Heart left ventricle (tissue), 16 donors: ENCODE measurements around the gene SATB2. TPM values are rescaled to one million over a fixed set of nuclear protein-coding genes. Genes with fewer than 3 reads are reported as not detected.

ENCODE experiments used
- ATAC-seq, 4 donors: fragments of 200-7000 bp; cut with Tn5 transposase; one replicate each; pipeline ENCODE4 v1.9.1; 2020 to 2022; ENCODE audit warnings: moderate library complexity in 4 of 4, mild to moderate bottlenecking in 3 of 4, moderate number of reproducible peaks in 1 of 4
- DNase-seq, 5 donors: peaks; one replicate each; pipeline ENCODE4 v3.0.0-alpha.2; 2020
- H3K27ac ChIP-seq, 12 donors: fragments of 200-600 bp; sonication (generic) in 4 of 12; one replicate each; pipeline versions ENCODE4 v1.5.0 to v1.8.0; 2016 to 2022; ENCODE audit warnings: mild to moderate bottlenecking in 2 of 12
- H3K27me3 ChIP-seq, 9 donors: fragments of 200-600 bp; sonication (generic) in 2 of 9; one replicate each; pipeline versions ENCODE4 v1.5.1 to v1.8.0; 2016 to 2022; ENCODE audit warnings: mild to moderate bottlenecking in 3 of 9
- H3K36me3 ChIP-seq, 9 donors: fragments of 200-600 bp; sonication (generic) in 2 of 9; one replicate each; pipeline versions ENCODE4 v1.5.0 to v1.8.0; 2018 to 2022; ENCODE audit warnings: mild to moderate bottlenecking in 2 of 9
- H3K4me1 ChIP-seq, 12 donors: fragments of 200-600 bp; sonication (generic) in 4 of 12; one replicate each; pipeline versions ENCODE4 v1.5.0 to v1.8.0; 2016 to 2022; ENCODE audit warnings: mild to moderate bottlenecking in 3 of 12
- H3K4me3 ChIP-seq, 12 donors: fragments of 200-600 bp; sonication (generic) in 4 of 12; one replicate each; pipeline versions ENCODE4 v1.5.0 to v1.8.0; 2017 to 2022; ENCODE audit warnings: mild to moderate bottlenecking in 9 of 12, moderate library complexity in 4 of 12
- H3K9me3 ChIP-seq, 12 donors: fragments of 200-600 bp; sonication (generic) in 4 of 12; one replicate each; pipeline versions ENCODE4 v1.5.0 to v1.8.0; 2016 to 2022; ENCODE audit warnings: mild to moderate bottlenecking in 1 of 12
- CTCF ChIP-seq, 12 donors: fragments of 200-600 bp; sonication (generic) in 4 of 12; IDR thresholded peaks; one replicate each; pipeline versions ENCODE4 v1.5.0 to v1.8.0; 2018 to 2022; ENCODE audit warnings: antibody characterized with exemption in 12 of 12, mild to moderate bottlenecking in 5 of 12
- POLR2A ChIP-seq, 2 donors: fragments of 450-650 bp; IDR thresholded peaks; one replicate each; pipeline ENCODE4 v1.6.1; 2017; ENCODE audit warnings: antibody characterized with exemption in 2 of 2, mild to moderate bottlenecking in 2 of 2, moderate library complexity in 2 of 2
- WGBS, 4 donors: extraction: QIAGEN DNeasy Blood & Tissue Kit in 2 of 4; methylation state at CpG; one replicate each; pipeline versions ENCODE4 v1.1.5 to v1.1.7; 2013 to 2018; 5-methylcytosine and 5-hydroxymethylcytosine counted together
- intact Hi-C, 10 donors: fragments of 100-400 bp; cut with DNase I; formaldehyde crosslinking; loops; one replicate each; pipeline versions ENCODE4 v1.11.1 to v1.14.2; 2022
- polyA plus RNA-seq, 2 donors: library from polyadenylated mRNA; stranded (reverse); fragments of 200-250 nt; gene quantifications; one replicate each; pipeline ENCODE4 v1.2.3, GENCODE V29; 2013
- total RNA-seq, 9 donors: library from RNA; depleted of rRNA in 2 of 9; stranded (reverse); fragments of >200 nt in 2 of 9; fragmentation: NEBNext Ultra II Directional in 3 of 9; extraction: Animal tissue kit (Norgen Biotek cat#: 25700) in 3 of 9; gene quantifications; one replicate each; pipeline versions ENCODE4 v1.1.0 to v1.2.4, GENCODE V29; 2016 to 2023
- donor health status: ischemic (EF 13 %, LVEDD 7.1; RV severe dilation, severe dysfunction).
- donor health status: healthy with polysubstance abuse.
- donor health status: DM: no; HTN: yes; CAD: no.
- donor health status: DM: no; HTN: no; CAD: no.
- donor health status: ischemic (EF 25% LVEDD 6.9; RV normal size, moderate dysfunction).
- donor health status: ischemic (EF 25% LVEDD 5.7; RV mildly dilated, moderate dysfunction).
- donor health status: healthy.
- donor health status: DM: yes; HTN: yes; CAD: no.
- donor health status: ischemic (EF 35%, LVEDD 5.7; RV mildly dilated, moderate dysfunction).
- donor health status: nonischemic (EF 11% LVEDD 7.7; RV severe dilation, severe dysfunction).
- donor health status: DM: yes; HTN: yes; CAD: no.
- donor health status: PGD.
- donor health status: ischemic (EF 29% LVEDD 5.4; RV normal size, mild dysfunction).
- donor health status: nonischemic (EF 23%, LVEDD 6.1; RV moderate dilation, normal function).

SATB2 gene
- total and polyA plus RNA-seq, 11 donors = 0.38 to 3.3 (median 1.2) TPM

GRCh38 chr2:199470672-199471442 lies 13.1 kb upstream of the SATB2 start:
- TF ChIP-seq POLR2A (IDR thresholded peaks at IDR 0.05) (no peak), CTCF (IDR thresholded peaks at IDR 0.05) (no peak)
- peak in 1 of 4 donors; percentile 17 for ATAC-seq
- H3K27ac ChIP-seq = no peak overlapping the region
- no peaks in the 10 kb centered on the region for H3K9me3 ChIP-seq
- no peaks in the 10 kb centered on the region for H3K36me3 ChIP-seq
- 1 to 3% (median 2%) methylated on average over 20 to 48 of the region's 48 CpGs for WGBS, 4 donors
- H3K4me1 ChIP-seq = peaks cover 0 to 36% (median 15%) of the 10 kb centered on the region in 12 donors
- peak overlapping the region in 1 of 12 donors; percentile 14 for H3K4me3 ChIP-seq
- no peak for DNase-seq
- peaks cover 58 to 100% (median 96%) of the 10 kb centered on the region in 9 donors for H3K27me3 ChIP-seq
- intact Hi-C loops = loop anchor here in 1 of 10 donors (10.0 kb wide), 1 partner anchor 274 kb away; no protein-coding TSS in a partner anchor

- TF ChIP-seq CTCF (IDR thresholded peaks at IDR 0.05) (no peak), POLR2A (IDR thresholded peaks at IDR 0.05) (no peak)
- no peak for DNase-seq
- Histone ChIP-seq H3K27me3 (peaks cover 63 to 100% (median 96%) of the 10 kb centered on the region in 9 donors), H3K4me1 (peaks cover 0 to 36% (median 15%) of the 10 kb centered on the region in 12 donors), H3K9me3 (no peaks in the 10 kb centered on the region), H3K4me3 (no peak overlapping the region), H3K36me3 (no peaks in the 10 kb centered on the region), H3K27ac (no peak overlapping the region)
- no peak for ATAC-seq
- intact Hi-C loops = loop anchor here in 1 of 10 donors (10.0 kb wide), 1 partner anchor 274 kb away; no protein-coding TSS in a partner anchor
- WGBS, 4 donors = 4 to 6% (median 5%) methylated on average over 11 of the region's 11 CpGs
These were observed 12.6 kb upstream of the SATB2 start for GRCh38 chr2:199470361-199470671.

- Histone ChIP-seq H3K27ac (no peak overlapping the region), H3K27me3 (peaks cover 64 to 100% (median 96%) of the 10 kb centered on the region in 9 donors), H3K9me3 (no peaks in the 10 kb centered on the region), H3K4me3 (no peak overlapping the region), H3K4me1 (peaks cover 0 to 36% (median 15%) of the 10 kb centered on the region in 12 donors), H3K36me3 (no peaks in the 10 kb centered on the region)
- no peak for ATAC-seq
- intact Hi-C loops = loop anchor here in 1 of 10 donors (10.0 kb wide), 1 partner anchor 275 kb away; no protein-coding TSS in a partner anchor
- TF ChIP-seq CTCF (IDR thresholded peaks at IDR 0.05) = no peak
- no peak for TF ChIP-seq POLR2A (IDR thresholded peaks at IDR 0.05)
- DNase-seq = no peak
- WGBS, 4 donors = 4 to 5% (median 4%) methylated on average over 27 to 30 of the region's 30 CpGs
These were observed 12.0 kb upstream of the SATB2 start for GRCh38 chr2:199469514-199470360.
